Measurements from ENCODE around the gene ZNF175. TPM values are rescaled to one million over a fixed set of nuclear protein-coding genes. Genes with fewer than 3 reads are reported as not detected.

The ZNF175 gene
- total and polyA plus RNA-seq, 9 of the 15 experiments (the other 6 are each of a cell fraction or from before 2014, with no cell fraction given) = 3.7 to 37.9 (median 14.0) TPM

- TF ChIP-seq ZBTB43 (CRISPR knock-in tag; IDR thresholded peaks at IDR 0.05) (no peak), MYC (IDR thresholded peaks at IDR 0.05; ENCODE audit: low read depth, low read length) (peak; percentile 40; the same call in 1 of the 2 replicates), MYC (CRISPR knock-in tag; IDR thresholded peaks at IDR 0.05; ENCODE audit: borderline replicate concordance, low read depth) (peak; percentile 68; the same call in 1 of the 2 replicates), TFE3 (CRISPR knock-in tag; IDR thresholded peaks at IDR 0.05) (no peak), HNRNPUL1 (IDR thresholded peaks at IDR 0.05; ENCODE audit: low read length) (no peak), BACH1 (tag; IDR thresholded peaks at IDR 0.05) (0 out of 2 replicates have a peak, but pooled peaks have one; percentile 17), RERE (CRISPR knock-in tag; IDR thresholded peaks at IDR 0.05; ENCODE audit: borderline replicate concordance) (no peak), EWSR1 (IDR thresholded peaks at IDR 0.05; ENCODE audit: borderline replicate concordance, low read depth, partially characterized antibody) (no peak), TEAD1 (CRISPR knock-in tag; IDR thresholded peaks at IDR 0.05) (peak in 1 of 2 experiments; percentile 72; a peak in 2 of 4 replicates), JUND (IDR thresholded peaks at IDR 0.05; ENCODE audit: borderline replicate concordance, low read depth, low read length) (no peak; the same call in 1 of the 2 replicates), JUND (tag; IDR thresholded peaks at IDR 0.05; ENCODE audit: borderline replicate concordance, low read depth, low read length) (peak; percentile 36; the same call in 2 of the 3 replicates), CBX1 (IDR thresholded peaks at IDR 0.05; ENCODE audit: low read depth) (no peak), E2F6 (IDR thresholded peaks at IDR 0.05; ENCODE audit: borderline replicate concordance in 1 of 2, extremely low read depth in 1 of 2, insufficient read depth in 1 of 2, insufficient read length in 1 of 2, low read depth in 1 of 2, low read length in 1 of 2, poor library complexity in 1 of 2, severe bottlenecking in 1 of 2) (peak in 1 of 2 experiments; percentile 19), SIN3B (IDR thresholded peaks at IDR 0.05; ENCODE audit: low read depth) (no peak), FOXK2 (conservative IDR thresholded peaks at IDR 0.05 in 1 of 2, IDR thresholded peaks at IDR 0.05 in 1 of 2; ENCODE audit: low read depth in 2 of 2) (no peak)
These were observed 29.4 kb upstream of the ZNF175 start (continued) for GRCh38 chr19:51541458-51542357.

All from K562 (cell line).